Upper lobe of left lung (tissue), 4 donors: ENCODE measurements around the gene POFUT1.
"Not testable (repeated sequence)": the region's sequence is repeated elsewhere in the genome, so short reads cannot be mapped to it uniquely, and the experiment has no call there.

Source experiments
- POLR2AphosphoS5 ChIP-seq, 2 donors: sonication (generic); formaldehyde crosslinking; IDR thresholded peaks; one replicate each; pipeline ENCODE4 v1.5.1; 2017; ENCODE audit warnings: antibody characterized with exemption in 2 of 2
- TF ChIP-seq, protein P1 (sequence below), 6 experiments: fragments of 450-650 bp in 4 of 6; fragments of 200-600 bp in 2 of 6; sonication (generic) in 2 of 6; IDR thresholded peaks; one replicate each; pipeline ENCODE4 v1.5.1; 2016 to 2019; ENCODE audit warnings: antibody characterized with exemption in 6 of 6

DNA sequence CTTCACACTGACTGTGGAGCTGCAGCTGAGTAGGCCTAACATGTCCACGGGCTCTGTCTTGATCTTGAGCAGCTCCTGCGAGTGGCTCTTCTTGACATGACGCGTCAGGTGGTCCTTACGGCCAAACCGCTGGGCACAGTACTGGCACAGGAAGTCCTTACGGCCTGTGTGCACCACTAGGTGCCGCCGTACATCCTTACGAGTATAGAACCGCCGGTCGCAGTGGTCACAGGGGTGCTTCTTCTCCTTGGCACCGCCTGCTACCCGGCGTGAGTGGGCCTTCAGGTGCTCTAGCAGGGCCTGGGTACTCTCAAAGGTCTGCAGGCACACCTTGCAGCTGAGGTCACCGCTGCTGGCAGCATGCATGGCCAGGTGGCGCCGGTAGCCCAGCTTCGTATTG lies 10.5 kb upstream of the POFUT1 start:
- TF ChIP-seq, protein P1, sequence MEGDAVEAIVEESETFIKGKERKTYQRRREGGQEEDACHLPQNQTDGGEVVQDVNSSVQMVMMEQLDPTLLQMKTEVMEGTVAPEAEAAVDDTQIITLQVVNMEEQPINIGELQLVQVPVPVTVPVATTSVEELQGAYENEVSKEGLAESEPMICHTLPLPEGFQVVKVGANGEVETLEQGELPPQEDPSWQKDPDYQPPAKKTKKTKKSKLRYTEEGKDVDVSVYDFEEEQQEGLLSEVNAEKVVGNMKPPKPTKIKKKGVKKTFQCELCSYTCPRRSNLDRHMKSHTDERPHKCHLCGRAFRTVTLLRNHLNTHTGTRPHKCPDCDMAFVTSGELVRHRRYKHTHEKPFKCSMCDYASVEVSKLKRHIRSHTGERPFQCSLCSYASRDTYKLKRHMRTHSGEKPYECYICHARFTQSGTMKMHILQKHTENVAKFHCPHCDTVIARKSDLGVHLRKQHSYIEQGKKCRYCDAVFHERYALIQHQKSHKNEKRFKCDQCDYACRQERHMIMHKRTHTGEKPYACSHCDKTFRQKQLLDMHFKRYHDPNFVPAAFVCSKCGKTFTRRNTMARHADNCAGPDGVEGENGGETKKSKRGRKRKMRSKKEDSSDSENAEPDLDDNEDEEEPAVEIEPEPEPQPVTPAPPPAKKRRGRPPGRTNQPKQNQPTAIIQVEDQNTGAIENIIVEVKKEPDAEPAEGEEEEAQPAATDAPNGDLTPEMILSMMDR (IDR thresholded peaks at IDR 0.05), result not testable (repeated sequence)
- not testable (repeated sequence) for TF ChIP-seq POLR2AphosphoS5 (IDR thresholded peaks at IDR 0.05)
